Prostate gland (tissue), 2 donors: ENCODE measurements around the gene CSNK1D.

Source experiments
- CTCF ChIP-seq, 4 experiments: fragments of 200-600 bp in 2 of 4; fragments of 450-650 bp in 2 of 4; sonication (generic) in 2 of 4; IDR thresholded peaks; 1 replicate in 3 of 4; 2 replicates in 1 of 4; pipeline ENCODE4 v1.5.1; 2016 to 2019; ENCODE audit warnings: antibody characterized with exemption in 4 of 4, mild to moderate bottlenecking in 2 of 4, moderate library complexity in 2 of 4
- POLR2A ChIP-seq: fragments of 450-650 bp; IDR thresholded peaks from one replicate; pipeline ENCODE4 v1.6.1; 2016; ENCODE audit warnings: antibody characterized with exemption, mild to moderate bottlenecking
- POLR2AphosphoS5 ChIP-seq: sonication (generic); formaldehyde crosslinking; IDR thresholded peaks from one replicate; pipeline ENCODE4 v1.6.1; 2017; ENCODE audit warnings: antibody characterized with exemption

DNA sequence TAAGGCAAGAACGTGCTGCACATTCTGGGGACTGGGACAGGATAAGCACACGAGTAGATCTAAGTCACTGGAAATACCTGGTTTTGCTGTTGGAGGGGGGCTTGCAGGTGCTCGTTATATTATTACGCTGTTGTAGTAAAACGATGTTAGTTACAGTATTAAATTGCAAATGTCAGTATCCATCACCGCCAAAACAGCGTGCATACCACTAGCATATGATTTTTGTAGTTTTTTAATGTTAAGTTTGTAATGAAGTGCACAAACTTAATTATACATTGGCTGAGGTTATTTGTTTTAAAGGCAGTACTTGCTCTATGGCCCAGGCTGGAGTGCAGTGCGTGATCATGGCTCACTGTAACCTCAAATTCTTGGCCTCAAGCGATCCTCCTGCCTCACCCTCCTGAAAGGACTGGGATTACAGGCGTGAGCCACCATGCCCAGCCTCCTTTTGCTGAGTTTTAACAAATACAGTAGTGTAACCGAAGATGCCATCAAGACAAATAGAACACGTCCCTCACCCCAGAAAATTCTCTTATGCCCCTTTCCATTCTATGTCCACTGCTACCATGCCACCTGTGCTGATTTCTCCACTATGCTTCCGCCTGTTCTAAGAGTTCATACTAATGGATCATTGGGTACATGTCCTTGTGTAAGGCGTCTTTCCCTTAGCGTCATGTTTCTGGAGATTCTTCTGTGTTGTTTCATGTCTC lies 20.7 kb upstream of the CSNK1D start:
- TF ChIP-seq CTCF (IDR thresholded peaks at IDR 0.05) (no peak), POLR2A (no peak), POLR2AphosphoS5 (no peak)
